ENCODE results near the gene COBLL1. TPM values are rescaled to one million over a fixed set of nuclear protein-coding genes. Genes with fewer than 3 reads are reported as not detected.

Gene COBLL1
- total RNA-seq, 1 experiment from 2014 or later, result 5.9 TPM

- no peak overlapping the region for H4K91ac ChIP-seq (ENCODE audit: insufficient read length, low read depth, low read length)
- H3K18ac ChIP-seq (ENCODE audit: insufficient read length, low read depth, low read length), result no peak overlapping the region
- Mint-ChIP-seq H3K27ac (no peak overlapping the region), H3K9me3 (no peaks in the 10 kb centered on the region), H3K4me3 (no peak overlapping the region), H3K36me3 (ENCODE audit: insufficient read depth in 1 of 3, low read depth in 3 of 3) (no peaks in the 10 kb centered on the region), H3K27me3 (ENCODE audit: low read depth) (no peaks in the 10 kb centered on the region), H3K4me1 (peaks cover 0 to 4% of the 10 kb centered on the region in 2 experiments; a peak in 3 of 4 replicates)
- H2AFZ ChIP-seq (ENCODE audit: low read length), result no peak overlapping the region
- no peak overlapping the region for H2BK20ac ChIP-seq (ENCODE audit: low read depth, low read length, poor library complexity, severe bottlenecking)
- H2AK5ac ChIP-seq (ENCODE audit: insufficient read length, low read length), result no peak overlapping the region
- H2BK120ac ChIP-seq (ENCODE audit: low read depth, low read length, poor library complexity, severe bottlenecking), result no peak overlapping the region
- H4K8ac ChIP-seq (replicated peaks; ENCODE audit: insufficient read length, low read depth, low read length), result no peak overlapping the region
- no peaks in the 10 kb centered on the region for H3K23me2 ChIP-seq (ENCODE audit: insufficient read length, low read depth, low read length, poor library complexity, severe bottlenecking)
- no peak overlapping the region for H3K9ac ChIP-seq (ENCODE audit: extremely low read depth, insufficient read length, low read length)
- no CpG with 5 or more reads among the region's 4 CpGs for WGBS (ENCODE audit: extremely low coverage, insufficient read length, low lambda C conversion rate)
- no peaks in the 10 kb centered on the region for H3K9me3 ChIP-seq (ENCODE audit: control insufficient read depth, low read depth, low read length)
- no peak overlapping the region for H3K23ac ChIP-seq (ENCODE audit: insufficient read length, low read depth, low read length)
- H2BK12ac ChIP-seq (ENCODE audit: insufficient read length, low read depth, low read length), result no peak overlapping the region
- H3K4me2 ChIP-seq (ENCODE audit: insufficient read depth, insufficient read length, low read length), result no peak overlapping the region
- no peak for TF ChIP-seq CTCF (conservative IDR thresholded peaks at IDR 0.05)
- H3K14ac ChIP-seq (ENCODE audit: insufficient read depth, low read length), result no peak overlapping the region
- no peaks in the 10 kb centered on the region for H3K79me2 ChIP-seq (ENCODE audit: insufficient read depth, low read length)
- DNase-seq, result no peak
- H3K79me1 ChIP-seq (ENCODE audit: insufficient read depth, low read depth, low read length, poor library complexity, severe bottlenecking), result no peaks in the 10 kb centered on the region
- H2BK15ac ChIP-seq (ENCODE audit: low read depth, low read length), result no peak overlapping the region
- no peak overlapping the region for H3K27ac ChIP-seq (ENCODE audit: insufficient read length, low read depth, low read length)
- H3K56ac ChIP-seq (ENCODE audit: insufficient read length, low read depth, low read length), result no peak overlapping the region
- H4K5ac ChIP-seq (ENCODE audit: insufficient read length, low read depth, low read length), result no peak overlapping the region
- H2BK5ac ChIP-seq (ENCODE audit: insufficient read length, low read length), result no peak overlapping the region
- H3K4me1 ChIP-seq (ENCODE audit: insufficient read depth, low read length), result no peaks in the 10 kb centered on the region
- H4K20me1 ChIP-seq (ENCODE audit: control insufficient read depth, insufficient read depth, insufficient read length), result no peaks in the 10 kb centered on the region
- no peaks in the 10 kb centered on the region for H3K27me3 ChIP-seq (ENCODE audit: insufficient read depth, low read length)
- H3T11ph ChIP-seq (ENCODE audit: low read length), result no peak overlapping the region
- no peak overlapping the region for H3K4ac ChIP-seq (ENCODE audit: low read depth, low read length)
Measured at GRCh38 chr2:164766216-164766953, 75.2 kb downstream of the COBLL1 start.
